Colonic mucosa (tissue), 4 donors: ENCODE results near the gene AOPEP. TPM values are rescaled to one million over a fixed set of nuclear protein-coding genes. Genes with fewer than 3 reads are reported as not detected.

ENCODE experiments used
- DNase-seq: peaks from one replicate; pipeline ENCODE4 v3.0.0-alpha.2; 2020
- H3K27ac ChIP-seq: fragments of 200-600 bp; one replicate; pipeline ENCODE4 v1.8.0; 2021
- H3K27me3 ChIP-seq: fragments of 200-600 bp; one replicate; pipeline ENCODE4 v1.8.0; 2021
- H3K36me3 ChIP-seq: fragments of 200-600 bp; one replicate; pipeline ENCODE4 v1.8.0; 2021
- H3K4me1 ChIP-seq: fragments of 200-600 bp; one replicate; pipeline ENCODE4 v1.8.0; 2021; ENCODE audit warnings: mild to moderate bottlenecking
- H3K4me3 ChIP-seq: fragments of 200-600 bp; one replicate; pipeline ENCODE4 v1.8.0; 2021
- H3K9ac ChIP-seq, 2 donors: one replicate each; pipeline ENCODE4 v1.7.0; 2013; ENCODE audit warnings: control low read depth in 2 of 2, low read depth in 2 of 2, low read length in 2 of 2
- H3K9me3 ChIP-seq: fragments of 200-600 bp; one replicate; pipeline ENCODE4 v1.8.0; 2021
- intact Hi-C: fragments of 100-400 bp; cut with DNase I; formaldehyde crosslinking; loops from one replicate; pipeline ENCODE4 v1.14.1; 2022
- total RNA-seq, 2 donors: library from RNA; stranded (reverse); fragmentation: NEBNext Ultra II Directional in 1 of 2; extraction: Animal tissue kit (Norgen Biotek cat#: 25700) in 1 of 2; gene quantifications; one replicate each; pipeline ENCODE4 v1.2.1, GENCODE V29; 2021
- TF ChIP-seq, protein P1 (sequence below): fragments of 200-600 bp; IDR thresholded peaks from one replicate; pipeline ENCODE4 v1.8.0; 2022; ENCODE audit warnings: antibody characterized with exemption, mild to moderate bottlenecking
- donor health status: healthy.
- donor health status: DM: no; HTN: no; CAD: no.
- donor health status: DM: no; HTN: no; CAD: no.

Gene AOPEP
- total RNA-seq, 2 donors from 2014 or later, result 38.4 to 43.2 TPM

GRCh38 chr9:94993160-94993820, 266.8 kb downstream of the AOPEP start:
- no peak overlapping the region for H3K4me3 ChIP-seq
- H3K36me3 ChIP-seq, result no peaks in the 10 kb centered on the region
- H3K9ac ChIP-seq, result no peak overlapping the region
- intact Hi-C loops, result no loop called here
- TF ChIP-seq, protein P1, sequence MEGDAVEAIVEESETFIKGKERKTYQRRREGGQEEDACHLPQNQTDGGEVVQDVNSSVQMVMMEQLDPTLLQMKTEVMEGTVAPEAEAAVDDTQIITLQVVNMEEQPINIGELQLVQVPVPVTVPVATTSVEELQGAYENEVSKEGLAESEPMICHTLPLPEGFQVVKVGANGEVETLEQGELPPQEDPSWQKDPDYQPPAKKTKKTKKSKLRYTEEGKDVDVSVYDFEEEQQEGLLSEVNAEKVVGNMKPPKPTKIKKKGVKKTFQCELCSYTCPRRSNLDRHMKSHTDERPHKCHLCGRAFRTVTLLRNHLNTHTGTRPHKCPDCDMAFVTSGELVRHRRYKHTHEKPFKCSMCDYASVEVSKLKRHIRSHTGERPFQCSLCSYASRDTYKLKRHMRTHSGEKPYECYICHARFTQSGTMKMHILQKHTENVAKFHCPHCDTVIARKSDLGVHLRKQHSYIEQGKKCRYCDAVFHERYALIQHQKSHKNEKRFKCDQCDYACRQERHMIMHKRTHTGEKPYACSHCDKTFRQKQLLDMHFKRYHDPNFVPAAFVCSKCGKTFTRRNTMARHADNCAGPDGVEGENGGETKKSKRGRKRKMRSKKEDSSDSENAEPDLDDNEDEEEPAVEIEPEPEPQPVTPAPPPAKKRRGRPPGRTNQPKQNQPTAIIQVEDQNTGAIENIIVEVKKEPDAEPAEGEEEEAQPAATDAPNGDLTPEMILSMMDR, result no peak
- no peaks in the 10 kb centered on the region for H3K9me3 ChIP-seq
- no peak overlapping the region for H3K27ac ChIP-seq
- no peaks in the 10 kb centered on the region for H3K27me3 ChIP-seq
- no peak for DNase-seq
- H3K4me1 ChIP-seq, result no peaks in the 10 kb centered on the region

DNA sequence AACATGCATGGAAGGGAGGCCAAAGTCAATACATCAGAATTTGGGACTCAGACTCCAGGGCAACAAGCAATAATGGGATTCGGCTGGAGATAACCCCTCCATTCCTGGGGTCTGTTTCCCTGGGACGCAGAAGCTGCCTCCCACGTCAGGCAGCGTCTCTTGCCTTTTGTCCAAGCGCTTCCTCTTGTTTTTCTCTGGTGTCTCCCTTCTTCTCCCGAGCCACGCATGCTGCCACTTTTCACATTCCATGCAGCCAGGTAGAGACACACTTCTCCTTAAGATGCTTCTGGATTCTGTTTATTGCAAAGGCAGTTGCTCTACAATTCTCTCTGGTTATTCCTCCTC, 267.3 kb downstream of the AOPEP start:
- no peak overlapping the region for H3K27ac ChIP-seq
- H3K4me3 ChIP-seq, result no peak overlapping the region
- H3K9ac ChIP-seq, result no peak overlapping the region

DNA sequence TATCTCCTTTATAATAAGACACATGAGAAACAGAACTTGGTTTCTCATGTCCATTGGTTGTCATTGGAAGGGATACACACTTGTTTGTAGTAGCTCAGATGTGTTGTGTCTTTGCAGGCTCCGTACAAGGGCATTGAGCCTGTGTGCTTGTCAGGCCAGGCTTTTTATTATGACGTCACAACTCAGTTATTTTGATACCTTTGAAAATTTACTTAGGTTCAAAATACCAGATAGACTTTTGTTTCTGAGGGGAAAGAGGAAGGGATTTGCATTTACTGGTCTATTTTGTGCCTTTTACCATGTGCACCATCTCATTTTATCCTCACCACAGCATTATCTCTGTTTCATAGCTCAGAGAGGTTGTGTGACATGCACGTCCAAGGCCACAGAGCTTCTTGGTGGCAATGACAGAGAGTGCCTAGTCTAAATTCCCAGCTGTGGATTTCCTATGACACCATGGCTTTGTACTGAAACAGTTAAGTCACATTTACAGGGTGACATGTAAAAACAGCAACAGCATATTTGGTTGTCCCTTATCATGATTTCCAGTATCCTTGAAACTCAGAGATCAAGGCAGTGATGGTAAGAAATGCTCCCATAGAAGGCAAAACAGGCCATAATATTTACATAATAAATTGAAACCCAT, 268.7 kb downstream of the AOPEP start:
- Histone ChIP-seq H3K36me3 (no peaks in the 10 kb centered on the region), H3K9ac (no peak overlapping the region), H3K27ac (peak overlapping the region; percentile 25), H3K4me1 (no peaks in the 10 kb centered on the region), H3K9me3 (no peaks in the 10 kb centered on the region), H3K27me3 (no peaks in the 10 kb centered on the region), H3K4me3 (no peak overlapping the region)
- DNase-seq, result no peak
- intact Hi-C loops, result no loop called here
- TF ChIP-seq, protein P1, result no peak

More for the DNA sequence above, 267.3 kb downstream of the AOPEP start:
- no peaks in the 10 kb centered on the region for H3K9me3 ChIP-seq
- no peaks in the 10 kb centered on the region for H3K4me1 ChIP-seq
- intact Hi-C loops, result no loop called here
- no peak for DNase-seq
- no peaks in the 10 kb centered on the region for H3K36me3 ChIP-seq
- H3K27me3 ChIP-seq, result no peaks in the 10 kb centered on the region
- TF ChIP-seq, protein P1, result no peak

DNA sequence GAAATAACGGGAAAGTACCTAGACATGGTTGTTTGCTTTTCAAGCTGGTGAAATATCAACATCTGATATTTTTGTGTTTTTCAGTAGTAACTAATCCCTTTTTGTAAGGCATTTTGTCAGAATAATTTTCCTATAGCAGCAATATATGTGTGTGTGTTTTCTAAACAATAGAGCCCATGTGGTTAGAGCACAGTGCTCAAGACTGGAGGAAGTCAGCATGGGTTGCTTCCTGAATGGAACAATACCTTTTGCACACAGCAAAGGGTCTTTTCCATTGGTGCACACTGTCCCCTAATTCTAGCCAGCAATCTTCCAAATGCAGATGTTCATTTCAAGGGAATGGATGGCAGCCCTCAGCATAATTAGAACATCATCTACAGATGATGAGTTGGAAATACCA, 270.1 kb downstream of the AOPEP start:
- intact Hi-C loops, result no loop called here
- H3K9ac ChIP-seq, result no peak overlapping the region
- TF ChIP-seq, protein P1, result no peak
- H3K4me3 ChIP-seq, result no peak overlapping the region
- peak overlapping the region; percentile 34 for H3K27ac ChIP-seq
- no peaks in the 10 kb centered on the region for H3K9me3 ChIP-seq
- DNase-seq, result no peak
- no peaks in the 10 kb centered on the region for H3K4me1 ChIP-seq
- no peaks in the 10 kb centered on the region for H3K27me3 ChIP-seq
- H3K36me3 ChIP-seq, result no peaks in the 10 kb centered on the region

- intact Hi-C loops, result no loop called here
- Histone ChIP-seq H3K9me3 (no peaks in the 10 kb centered on the region), H3K4me1 (no peaks in the 10 kb centered on the region), H3K9ac (no peak overlapping the region), H3K4me3 (no peak overlapping the region), H3K27ac (no peak overlapping the region), H3K36me3 (no peaks in the 10 kb centered on the region), H3K27me3 (no peaks in the 10 kb centered on the region)
- TF ChIP-seq, protein P1, result no peak
- no peak for DNase-seq
These were observed 271.2 kb downstream of the AOPEP start for GRCh38 chr9:94997727-94998126.
